A549 (cell line): Measurements from ENCODE around the gene OR2T5. TPM values are rescaled to one million over a fixed set of nuclear protein-coding genes. Genes with fewer than 3 reads are reported as not detected.
"Not testable (repeated sequence)": the region's sequence is repeated elsewhere in the genome, so short reads cannot be mapped to it uniquely, and the experiment has no call there.

ENCODE experiments used
- ATAC-seq, 2 experiments: fragments of 200-7000 bp in 1 of 2; fragments of >200 bp in 1 of 2; cut with Nextera tagmentation in 1 of 2; cut with Tn5 transposase in 1 of 2; 3 replicates each; pipeline versions ENCODE4 v1.8.0 to v1.9.1; 2018 to 2020; ENCODE audit warnings: mild to moderate bottlenecking in 1 of 2, moderate library complexity in 1 of 2
- CTCF ChIA-PET: fragments of 300-600 bp; sonication (Branson Sonifier 250); formaldehyde crosslinking; extraction: SDS; loops from one replicate; lab custom pipeline; 2021; ENCODE audit warnings: antibody characterized with exemption, inconsistent platforms; lab: Yijun Ruan, JAX
- POLR2A ChIA-PET: fragments of 350-600 bp; formaldehyde crosslinking; extraction: SDS; loops from one replicate; lab custom pipeline; 2021; ENCODE audit warnings: antibody characterized with exemption, inconsistent platforms; lab: Yijun Ruan, JAX
- DNase-seq, 2 experiments: peaks; one replicate each; pipeline versions ENCODE4 v3.0.0 to v3.0.0-alpha.2; 2011 to 2016; ENCODE audit warnings: low read depth in 1 of 2, low spot score in 1 of 2
- FAIRE-seq: peaks from 2 replicates; lab custom pipeline; 2011; peaks lifted over from hg19 to GRCh38; lab: Jason Lieb, UNC
- H3K27ac ChIP-seq, 2 experiments: fragments of >200 bp; sonication (Bioruptor Twin); formaldehyde crosslinking; 3 replicates each; pipeline ENCODE4 v1.5.1; 2016 to 2017
- H3K4me1 ChIP-seq: fragments of >200 bp; sonication (Bioruptor Twin); formaldehyde crosslinking; 3 replicates; pipeline ENCODE4 v1.6.1; 2016
- H3K4me2 ChIP-seq: fragments of >200 bp; sonication (Bioruptor Twin); formaldehyde crosslinking; 3 replicates; pipeline ENCODE4 v1.6.1; 2016
- H3K4me3 ChIP-seq: fragments of >200 bp; sonication (Bioruptor Twin); formaldehyde crosslinking; 3 replicates; pipeline ENCODE4 v1.5.1; 2016
- H3K9me3 ChIP-seq: fragments of >200 bp; sonication (Bioruptor Twin); formaldehyde crosslinking; 3 replicates; pipeline ENCODE4 v1.6.1; 2016
- WGBS: methylation state at CpG from one replicate; pipeline ENCODE4 v1.1.6; 2017; ENCODE audit errors: missing lambda C conversion rate; 5-methylcytosine and 5-hydroxymethylcytosine counted together
- polyA minus RNA-seq: library from RNA; depleted of rRNA, polyadenylated mRNA; stranded (reverse); fragments of >200 nt; gene quantifications from 2 replicates; pipeline ENCODE4 v1.2.3, GENCODE V29; 2011; rRNA and poly(A)+ RNA removed
- polyA plus RNA-seq, 4 experiments: library from polyadenylated mRNA; depleted of rRNA in 3 of 4; stranded (reverse); fragments of >200 nt; fragmentation: RNase III in 1 of 4; extraction: RNeasy Plus Mini Kit Qiagen cat#74134 plus additional on column Dnase treatment in 1 of 4; gene quantifications; 2 replicates in 3 of 4; 3 replicates in 1 of 4; pipeline ENCODE4 v1.2.3, GENCODE V29; 2011 to 2017

The OR2T5 gene, protein sequence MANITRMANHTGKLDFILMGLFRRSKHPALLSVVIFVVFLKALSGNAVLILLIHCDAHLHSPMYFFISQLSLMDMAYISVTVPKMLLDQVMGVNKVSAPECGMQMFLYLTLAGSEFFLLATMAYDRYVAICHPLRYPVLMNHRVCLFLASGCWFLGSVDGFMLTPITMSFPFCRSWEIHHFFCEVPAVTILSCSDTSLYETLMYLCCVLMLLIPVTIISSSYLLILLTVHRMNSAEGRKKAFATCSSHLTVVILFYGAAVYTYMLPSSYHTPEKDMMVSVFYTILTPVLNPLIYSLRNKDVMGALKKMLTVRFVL
- polyA plus RNA-seq (2011; rRNA removed) (not detected in 2 replicates), polyA plus RNA-seq (2017; fragmentation: RNase III; extraction: RNeasy Plus Mini Kit Qiagen cat#74134 plus additional on column Dnase treatment) (not detected in 3 replicates), polyA minus RNA-seq (not detected in 2 replicates)
- not detected in 2 replicates for polyA plus RNA-seq (2012; cell fraction: cytosol; rRNA removed)
- polyA plus RNA-seq (2012; cell fraction: nucleus; rRNA removed) = not detected in 2 replicates

DNA sequence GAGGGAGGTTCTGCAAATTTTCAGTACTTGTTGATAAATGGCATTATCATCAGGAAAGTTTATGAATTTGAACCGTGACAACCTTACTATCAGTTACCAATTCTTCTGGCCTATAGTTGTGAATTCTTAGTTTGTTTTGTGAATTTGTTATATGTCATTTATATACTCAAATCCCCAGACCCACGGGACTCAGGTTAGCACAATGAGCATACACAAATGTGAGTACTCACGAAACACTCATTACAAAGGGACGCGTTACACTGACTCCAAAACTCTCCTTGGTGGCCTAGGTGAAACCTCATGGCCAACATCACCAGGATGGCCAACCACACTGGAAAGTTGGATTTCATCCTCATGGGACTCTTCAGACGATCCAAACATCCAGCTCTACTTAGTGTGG, at the start of gene OR2T5:
Gene OR2T5 (plus strand): TSS at position 301 of the 400 bp plus-strand sequence. CDS start 0 bp downstream, at position 301.
- H3K4me1 ChIP-seq, DNase-seq, H3K4me3 ChIP-seq, H3K4me2 ChIP-seq, POLR2A ChIA-PET, CTCF ChIA-PET, ATAC-seq, FAIRE-seq, H3K9me3 ChIP-seq, H3K27ac ChIP-seq: not testable (repeated sequence)
- WGBS = 67% methylated on average over 3 of the region's 6 CpGs

DNA sequence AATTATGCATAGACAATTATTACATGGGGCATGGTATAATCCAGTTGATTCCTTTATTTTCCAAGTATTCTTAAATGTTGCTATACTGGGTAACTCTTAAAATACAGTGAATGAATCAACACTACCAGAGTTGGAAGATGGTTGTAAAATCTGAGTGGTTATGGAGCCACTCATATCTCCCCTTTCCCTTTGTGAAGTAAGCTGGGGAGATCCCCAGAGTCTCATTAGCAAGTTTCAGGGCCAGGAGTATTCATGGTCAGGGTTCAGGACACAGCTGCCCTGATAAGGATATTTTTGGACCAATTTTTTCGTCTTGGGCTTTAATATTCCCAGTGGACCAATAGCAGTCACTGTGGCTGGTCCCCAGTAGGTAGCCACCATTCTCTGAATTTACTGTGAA, 49.7 kb upstream of the OR2T5 start:
- 0% methylated on average over 1 of the region's 1 CpG for WGBS
- CTCF ChIA-PET, H3K4me3 ChIP-seq, H3K4me1 ChIP-seq, H3K27ac ChIP-seq, FAIRE-seq, H3K4me2 ChIP-seq, H3K9me3 ChIP-seq, POLR2A ChIA-PET, ATAC-seq, DNase-seq: not testable (repeated sequence)

DNA sequence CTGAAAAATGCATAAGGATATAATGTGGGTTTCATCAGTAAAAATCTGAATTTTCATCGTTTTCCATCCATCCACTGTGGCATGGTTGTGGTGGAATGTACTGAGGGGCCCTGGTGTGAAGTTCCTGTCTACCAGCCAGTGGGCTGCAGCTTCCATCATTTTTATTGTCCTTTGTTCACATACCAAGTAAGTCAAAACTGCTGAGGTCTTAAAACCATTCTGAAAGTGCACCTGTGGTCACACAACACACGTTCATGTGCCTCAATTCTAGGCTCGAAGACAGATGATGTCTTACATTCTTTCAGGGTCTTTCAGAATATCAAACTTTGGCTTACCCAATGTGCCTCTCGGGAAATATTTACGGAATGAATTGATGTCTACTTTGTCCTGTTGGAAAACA, 49.1 kb upstream of the OR2T5 start:
- POLR2A ChIA-PET, H3K4me3 ChIP-seq, H3K9me3 ChIP-seq, DNase-seq, CTCF ChIA-PET, FAIRE-seq, ATAC-seq, H3K4me1 ChIP-seq, H3K4me2 ChIP-seq, H3K27ac ChIP-seq: not testable (repeated sequence)
- WGBS = under 1% methylated on average over 5 of the region's 5 CpGs

DNA sequence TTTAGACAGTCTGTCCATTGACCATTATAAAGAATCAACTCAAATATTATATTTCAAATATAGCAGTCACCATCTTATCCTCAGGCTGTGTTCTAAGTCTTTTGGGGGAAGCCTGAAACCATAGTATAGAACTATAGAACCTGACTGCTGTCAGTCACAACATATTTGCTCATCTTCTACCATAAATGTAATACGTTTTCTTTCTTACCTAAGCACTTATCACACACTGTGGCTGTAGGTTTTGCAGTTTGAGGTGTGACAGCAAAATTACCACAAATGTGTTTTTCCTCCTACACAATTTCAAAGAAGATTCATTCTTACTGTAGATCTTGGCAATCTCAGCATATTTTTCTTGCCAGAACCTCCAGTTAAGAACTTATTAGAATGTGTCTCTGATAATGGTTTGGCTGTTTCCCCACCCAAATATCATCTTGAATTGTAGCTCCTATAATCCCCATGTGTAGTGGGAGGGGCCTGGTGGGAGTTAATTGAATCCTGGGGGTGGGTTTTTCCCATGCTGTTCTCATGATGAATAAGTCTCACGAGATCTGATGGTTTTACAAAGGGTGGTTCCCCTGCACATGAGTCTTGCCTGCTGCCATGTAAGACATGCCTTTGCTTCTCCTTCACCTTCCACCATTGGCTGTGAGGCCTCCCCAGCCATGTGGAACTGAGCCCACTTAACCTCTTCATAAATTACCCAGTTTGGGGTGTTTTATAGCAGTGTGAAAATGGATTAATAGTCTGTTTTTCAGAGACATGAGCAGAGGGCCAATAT, 45.7 kb upstream of the OR2T5 start:
- H3K4me3 ChIP-seq, H3K4me2 ChIP-seq, POLR2A ChIA-PET, DNase-seq, H3K9me3 ChIP-seq, H3K27ac ChIP-seq, FAIRE-seq, H3K4me1 ChIP-seq, CTCF ChIA-PET, ATAC-seq: not testable (repeated sequence)
- 0% methylated on average over 1 of the region's 2 CpGs for WGBS

DNA sequence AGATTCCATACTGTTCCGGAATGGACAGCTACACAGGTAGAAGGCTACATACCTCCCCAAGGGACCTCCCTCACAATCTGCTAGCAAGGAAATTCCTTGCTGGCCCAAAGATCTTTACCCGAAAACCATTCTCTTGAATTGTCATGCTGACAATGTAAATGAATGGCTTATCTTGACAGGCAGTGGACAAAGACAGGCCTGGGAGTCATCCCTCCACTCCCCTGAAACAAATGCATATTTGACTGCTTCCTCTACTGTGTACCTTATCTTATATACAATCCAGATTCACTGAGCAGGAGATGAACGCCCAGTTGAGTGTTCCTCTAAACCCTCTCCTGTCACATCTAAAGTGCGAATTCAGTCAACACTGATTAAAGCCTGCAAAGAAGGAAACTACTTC, 43.8 kb upstream of the OR2T5 start:
- ATAC-seq, POLR2A ChIA-PET, H3K9me3 ChIP-seq, H3K4me2 ChIP-seq, DNase-seq, FAIRE-seq, H3K27ac ChIP-seq, CTCF ChIA-PET, H3K4me3 ChIP-seq, H3K4me1 ChIP-seq: not testable (repeated sequence)
- WGBS = 17% methylated on average over 4 of the region's 4 CpGs

DNA sequence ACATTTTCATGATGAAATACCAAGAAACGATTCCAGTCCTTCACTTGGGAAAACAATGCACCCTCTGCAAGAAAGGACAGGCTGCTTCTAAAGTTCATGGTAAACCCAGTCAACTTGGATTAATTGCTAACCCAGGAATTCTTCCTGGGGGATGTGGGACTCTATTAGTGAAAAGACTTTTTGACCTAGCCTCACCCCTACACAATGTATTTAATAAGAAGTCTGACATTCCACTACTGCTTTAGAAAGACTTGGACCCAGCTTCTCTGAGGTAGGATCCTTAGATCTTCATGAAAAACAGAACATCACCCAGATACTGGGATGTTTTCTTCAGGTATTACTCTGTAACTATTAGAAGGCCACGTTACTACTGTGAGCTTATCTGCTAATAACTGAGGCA, 43.0 kb upstream of the OR2T5 start, which contains the start of gene OR2T2:
Gene OR2T2 (plus strand): TSS at position 239 of the 400 bp plus-strand sequence. CDS start 7,161 bp downstream, outside the sequence.
- FAIRE-seq, H3K4me2 ChIP-seq, H3K4me1 ChIP-seq, CTCF ChIA-PET, H3K4me3 ChIP-seq, DNase-seq, H3K27ac ChIP-seq, H3K9me3 ChIP-seq, ATAC-seq, POLR2A ChIA-PET: not testable (repeated sequence)
- 0% methylated on average over 1 of the region's 2 CpGs for WGBS

DNA sequence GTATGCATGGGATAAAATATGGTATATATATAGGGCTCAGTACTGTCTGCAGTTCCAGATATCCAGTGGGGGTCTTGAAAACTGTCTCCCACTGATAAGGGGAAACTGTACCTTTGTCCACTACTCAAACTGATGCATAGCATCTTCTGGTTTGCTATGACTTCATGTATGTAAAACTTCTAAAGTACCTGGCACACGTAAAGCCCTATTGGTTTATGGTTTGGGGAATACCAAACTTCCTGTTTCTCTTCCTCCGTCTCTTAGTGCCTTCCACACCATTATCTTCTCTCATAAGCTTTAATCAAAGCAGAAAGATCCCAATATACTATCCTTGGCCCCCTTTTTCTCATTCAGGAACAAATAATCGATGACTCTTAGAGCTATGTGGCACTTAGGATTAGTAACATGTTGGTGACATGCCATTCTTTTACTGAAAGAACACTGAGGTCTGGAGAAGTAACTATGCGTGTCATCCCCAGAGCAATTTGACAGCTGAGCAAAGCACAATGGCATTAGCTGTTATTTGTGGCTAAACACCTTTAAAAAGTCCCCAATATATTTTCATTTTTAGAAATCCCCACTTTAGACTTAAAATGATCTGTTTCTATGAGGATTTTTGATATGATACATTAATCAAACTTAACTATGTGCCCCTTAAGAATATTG, 39.8 kb upstream of the OR2T5 start:
- H3K4me3 ChIP-seq, ATAC-seq, H3K27ac ChIP-seq, CTCF ChIA-PET, H3K4me2 ChIP-seq, FAIRE-seq, POLR2A ChIA-PET, H3K9me3 ChIP-seq, DNase-seq, H3K4me1 ChIP-seq: not testable (repeated sequence)
- no CpG with 5 or more reads among the region's 4 CpGs for WGBS

DNA sequence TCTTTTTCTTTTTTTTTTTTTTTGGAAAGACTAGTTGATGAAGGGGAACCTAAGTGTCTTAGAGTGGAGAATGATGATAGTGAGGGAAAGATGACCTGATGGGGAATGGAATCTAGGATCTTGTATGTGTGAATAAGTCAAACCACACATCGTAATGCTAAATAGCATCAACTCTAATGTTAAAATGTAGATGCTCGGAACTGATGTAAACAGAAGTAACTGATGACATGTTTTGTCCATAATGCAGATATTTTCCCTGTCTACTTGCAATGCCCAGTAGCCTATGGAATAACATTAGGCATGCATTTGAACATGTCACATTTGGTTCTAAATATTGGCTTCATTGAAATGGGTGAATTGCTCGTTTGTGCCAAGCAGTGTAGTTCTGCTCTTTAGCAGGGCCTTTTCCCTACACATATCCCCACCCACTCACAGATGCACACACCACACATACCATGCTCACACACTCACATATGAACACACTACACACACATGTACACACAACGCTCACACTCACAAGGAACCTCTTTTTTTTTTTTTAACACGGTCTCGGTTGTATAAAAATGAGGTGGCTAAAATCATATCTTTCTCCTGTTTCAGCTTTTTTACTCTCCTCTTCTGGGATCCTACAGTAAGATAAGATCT, 38.4 kb upstream of the OR2T5 start:
- CTCF ChIA-PET, DNase-seq, H3K27ac ChIP-seq, H3K4me1 ChIP-seq, POLR2A ChIA-PET, H3K4me2 ChIP-seq, H3K9me3 ChIP-seq, H3K4me3 ChIP-seq, ATAC-seq, FAIRE-seq: not testable (repeated sequence)
- 36% methylated on average over 5 of the region's 6 CpGs for WGBS

DNA sequence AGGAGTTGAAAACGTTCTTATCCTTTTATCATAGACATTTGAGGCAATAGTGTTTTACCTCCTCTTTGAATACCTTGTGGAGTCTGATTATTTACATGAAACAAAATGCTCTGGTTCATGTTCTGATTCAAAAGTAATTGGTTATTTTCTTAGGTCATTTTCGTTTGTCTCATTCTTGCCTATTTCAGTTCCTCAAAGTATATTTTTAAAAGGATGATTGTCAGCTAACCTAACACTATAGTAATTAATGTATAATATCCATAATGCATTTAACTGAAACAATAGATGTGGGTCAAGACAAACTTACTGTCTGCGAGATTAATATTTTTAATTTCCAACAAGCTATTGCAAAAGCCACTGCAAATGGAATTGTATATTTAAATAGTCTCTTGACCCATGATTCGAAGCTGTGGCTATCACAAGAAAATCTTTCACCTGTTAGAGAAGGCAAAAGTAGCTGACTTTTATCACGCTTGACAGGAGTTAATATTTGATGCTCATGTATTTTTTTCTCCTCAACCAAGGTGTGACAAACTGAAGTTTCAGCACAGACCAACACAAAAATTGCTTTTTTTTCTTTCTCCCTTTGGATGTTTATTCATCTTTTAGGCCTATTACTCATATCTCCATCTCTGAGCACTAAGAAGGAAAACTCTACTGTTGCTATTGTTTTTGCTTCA, 37.8 kb upstream of the OR2T5 start:
- 0% methylated on average over 2 of the region's 5 CpGs for WGBS
- H3K4me2 ChIP-seq, POLR2A ChIA-PET, CTCF ChIA-PET, DNase-seq, H3K4me1 ChIP-seq, FAIRE-seq, H3K9me3 ChIP-seq, ATAC-seq, H3K4me3 ChIP-seq, H3K27ac ChIP-seq: not testable (repeated sequence)

DNA sequence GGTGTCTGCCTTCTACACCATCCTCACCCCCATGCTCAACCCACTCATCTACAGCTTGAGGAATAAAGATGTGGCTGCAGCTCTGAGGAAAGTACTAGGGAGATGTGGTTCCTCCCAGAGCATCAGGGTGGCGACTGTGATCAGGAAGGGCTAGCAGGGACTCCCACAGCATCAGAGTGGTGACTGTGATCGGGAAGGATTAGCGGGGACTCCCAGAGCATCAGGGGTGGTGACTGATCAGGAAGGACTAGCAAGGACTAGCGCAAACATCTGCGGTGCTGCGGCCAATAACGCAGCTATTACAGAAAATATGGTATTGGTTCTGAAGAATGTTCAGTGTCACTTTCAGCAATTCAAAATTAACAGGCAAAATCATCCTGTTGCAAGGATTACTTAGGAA, 34.8 kb upstream of the OR2T5 start:
- H3K27ac ChIP-seq, FAIRE-seq, H3K4me2 ChIP-seq, POLR2A ChIA-PET, H3K4me1 ChIP-seq, H3K9me3 ChIP-seq, H3K4me3 ChIP-seq, ATAC-seq, CTCF ChIA-PET, DNase-seq: not testable (repeated sequence)
- WGBS = 42% methylated on average over 7 of the region's 7 CpGs
